Lower lobe of right lung (tissue), 2 donors: ENCODE data around the gene PTGES2. TPM values are rescaled to one million over a fixed set of nuclear protein-coding genes. Genes with fewer than 3 reads are reported as not detected.

Experiments used
- ATAC-seq, 2 donors: fragments of 200-7000 bp; cut with Tn5 transposase; one replicate each; pipeline ENCODE4 v1.9.1; 2020 to 2022; ENCODE audit warnings: mild to moderate bottlenecking in 2 of 2, moderate library complexity in 2 of 2
- DNase-seq: peaks from one replicate; pipeline ENCODE4 v3.0.0-alpha.2; 2020
- H3K27ac ChIP-seq: fragments of 200-600 bp; one replicate; pipeline ENCODE4 v1.8.0; 2022
- H3K27me3 ChIP-seq: fragments of 200-600 bp; one replicate; pipeline ENCODE4 v1.8.0; 2022; ENCODE audit warnings: low read depth
- H3K36me3 ChIP-seq: fragments of 200-600 bp; one replicate; pipeline ENCODE4 v1.8.0; 2022; ENCODE audit warnings: mild to moderate bottlenecking
- H3K4me1 ChIP-seq: fragments of 200-600 bp; one replicate; pipeline ENCODE4 v1.8.0; 2022
- H3K4me3 ChIP-seq: fragments of 200-600 bp; one replicate; pipeline ENCODE4 v1.8.0; 2022; ENCODE audit warnings: mild to moderate bottlenecking
- H3K9me3 ChIP-seq: fragments of 200-600 bp; one replicate; pipeline ENCODE4 v1.8.0; 2022
- CTCF ChIP-seq: fragments of 200-600 bp; IDR thresholded peaks from one replicate; pipeline ENCODE4 v1.8.0; 2022; ENCODE audit warnings: antibody characterized with exemption, mild to moderate bottlenecking
- intact Hi-C: fragments of 100-400 bp; cut with DNase I; formaldehyde crosslinking; loops from one replicate; pipeline ENCODE4 v1.11.0; 2022
- total RNA-seq: library from RNA; stranded (reverse); fragmentation: NEBNext Ultra II Directional; extraction: Animal tissue kit (Norgen Biotek cat#: 25700); gene quantifications from one replicate; pipeline ENCODE4 v1.2.1, GENCODE V29; 2021
- donor health status: DM: no; HTN: yes; CAD: no; lungs with severe emphysema.

PTGES2 gene
- total RNA-seq, 1 donor from 2014 or later = 30.6 TPM

- intact Hi-C loops = no loop called here
- H3K27ac ChIP-seq = no peak overlapping the region
- no peak overlapping the region for H3K4me3 ChIP-seq
- no peaks in the 10 kb centered on the region for H3K9me3 ChIP-seq
- H3K4me1 ChIP-seq = peaks cover 18% of the 10 kb centered on the region
- no peaks in the 10 kb centered on the region for H3K27me3 ChIP-seq
- DNase-seq = no peak
- H3K36me3 ChIP-seq = peaks cover 58% of the 10 kb centered on the region
- TF ChIP-seq CTCF = no peak
- ATAC-seq = no peak
Observed at GRCh38 chr9:128163523-128164306, 36.2 kb upstream of the PTGES2 start.

- no peak for TF ChIP-seq CTCF
- H3K4me3 ChIP-seq = no peak overlapping the region
- H3K27me3 ChIP-seq = no peaks in the 10 kb centered on the region
- H3K4me1 ChIP-seq = peaks cover 18% of the 10 kb centered on the region
- no peak for ATAC-seq
- no peaks in the 10 kb centered on the region for H3K9me3 ChIP-seq
- H3K27ac ChIP-seq = no peak overlapping the region
- H3K36me3 ChIP-seq = peaks cover 52% of the 10 kb centered on the region
- intact Hi-C loops = no loop called here
- no peak for DNase-seq
Observed at GRCh38 chr9:128163027-128163515, 35.5 kb upstream of the PTGES2 start.

- intact Hi-C loops = no loop called here
- Histone ChIP-seq H3K4me1 (peaks cover 18% of the 10 kb centered on the region), H3K4me3 (no peak overlapping the region), H3K27me3 (no peaks in the 10 kb centered on the region), H3K27ac (no peak overlapping the region), H3K9me3 (no peaks in the 10 kb centered on the region), H3K36me3 (peaks cover 45% of the 10 kb centered on the region)
- ATAC-seq (no peak), DNase-seq (no peak)
- TF ChIP-seq CTCF = no peak
Observed at GRCh38 chr9:128162215-128163026, 34.9 kb upstream of the PTGES2 start.

- Histone ChIP-seq H3K27ac (no peak overlapping the region), H3K27me3 (no peaks in the 10 kb centered on the region), H3K9me3 (no peaks in the 10 kb centered on the region), H3K4me3 (no peak overlapping the region), H3K36me3 (peaks cover 35% of the 10 kb centered on the region), H3K4me1 (peaks cover 18% of the 10 kb centered on the region)
- DNase-seq (no peak), ATAC-seq (no peak)
- TF ChIP-seq CTCF = no peak
- intact Hi-C loops = no loop called here
Observed at GRCh38 chr9:128161215-128161902, 33.8 kb upstream of the PTGES2 start.

GRCh38 chr9:128160603-128160987 is 33.1 kb upstream of the PTGES2 start:
- Histone ChIP-seq H3K27ac (peak overlapping the region; percentile 74), H3K27me3 (no peaks in the 10 kb centered on the region), H3K4me3 (peak overlapping the region; percentile 81), H3K9me3 (no peaks in the 10 kb centered on the region), H3K4me1 (peaks cover 18% of the 10 kb centered on the region), H3K36me3 (peaks cover 27% of the 10 kb centered on the region)
- ATAC-seq = peak; percentile 3 to 21
- TF ChIP-seq CTCF = no peak
- intact Hi-C loops = no loop called here
- DNase-seq = no peak
